Pancreas (tissue), 10 donors: ENCODE data around the gene FAP. TPM values are rescaled to one million over a fixed set of nuclear protein-coding genes. Genes with fewer than 3 reads are reported as not detected.
A peak's percentile ranks its signal among the peaks of the same experiment; 100 is the strongest.

Source experiments
- ATAC-seq, 4 donors: fragments of 200-7000 bp; cut with Tn5 transposase; one replicate each; pipeline versions ENCODE4 v1.8.0 to v1.9.1; 2020; ENCODE audit warnings: mild to moderate bottlenecking in 4 of 4, moderate library complexity in 4 of 4
- DNase-seq, 6 donors: peaks; one replicate each; pipeline ENCODE4 v3.0.0-alpha.2; 2020
- FAIRE-seq: peaks from 2 replicates; lab custom pipeline; 2012; peaks lifted over from hg19 to GRCh38; lab: Jason Lieb, UNC
- H3K27ac ChIP-seq, 4 donors: fragments of 200-600 bp; sonication (generic); 1 replicate in 3 of 4; 2 replicates in 1 of 4; pipeline versions ENCODE4 v1.5.0 to v1.8.0; 2020
- H3K27me3 ChIP-seq, 4 donors: fragments of 200-600 bp; one replicate each; pipeline ENCODE4 v1.8.0; 2021
- H3K36me3 ChIP-seq, 3 donors: fragments of 200-600 bp; sonication (generic) in 1 of 3; one replicate each; pipeline versions ENCODE4 v1.5.0 to v1.8.0; 2020 to 2021
- H3K4me1 ChIP-seq, 3 donors: fragments of 200-600 bp; one replicate each; pipeline ENCODE4 v1.8.0; 2021
- H3K4me3 ChIP-seq, 4 donors: fragments of 200-600 bp; sonication (generic) in 2 of 4; one replicate each; pipeline versions ENCODE4 v1.5.0 to v1.8.0; 2020 to 2021
- H3K9me3 ChIP-seq, 4 donors: fragments of 200-600 bp; one replicate each; pipeline ENCODE4 v1.8.0; 2021
- WGBS, 2 donors: extraction: QIAGEN DNeasy Blood & Tissue Kit; methylation state at CpG; one replicate each; pipeline ENCODE4 v1.1.7; 2013; 5-methylcytosine and 5-hydroxymethylcytosine counted together
- intact Hi-C, 3 donors: fragments of 100-400 bp; cut with DNase I; formaldehyde crosslinking; loops; one replicate each; pipeline versions ENCODE4 v1.11.1 to v1.14.2; 2022
- polyA plus RNA-seq, 2 donors: library from polyadenylated mRNA; stranded (reverse); fragments of 200-250 nt; gene quantifications; one replicate each; pipeline ENCODE4 v1.2.3, GENCODE V29; 2013
- total RNA-seq, 6 donors: library from RNA; stranded (reverse); fragmentation: NEBNext Ultra II Directional in 4 of 6; extraction: Animal tissue kit (Norgen Biotek cat#: 25700) in 4 of 6; gene quantifications; one replicate each; pipeline versions ENCODE4 v1.2.1 to v1.2.4, GENCODE V29; 2021 to 2023
- TF ChIP-seq, protein P1 (sequence below), 4 donors: fragments of 200-600 bp; sonication (generic) in 3 of 4; IDR thresholded peaks; one replicate each; pipeline versions ENCODE4 v1.5.0 to v1.8.0; 2021; ENCODE audit warnings: antibody characterized with exemption in 4 of 4
- donor health status: healthy with polysubstance abuse.
- donor health status: DM: no; HTN: no; CAD: no; lungs with moderate emphysema.
- donor health status: DM: no; HTN: no; CAD: no.
- donor health status: control.
- donor health status: control.
- donor health status: Bipolar disorder and iron deficiency.
- donor health status: DM: yes; HTN: yes; CAD: no.
- donor health status: DM: no; HTN: no; CAD: no.
- donor health status: DM: no; HTN: no; CAD: no.
- donor health status: DM: yes; HTN: yes; CAD: no.

FAP gene
- total and polyA plus RNA-seq, 8 donors, result 0.98 to 38.1 (median 8.4) TPM

DNA sequence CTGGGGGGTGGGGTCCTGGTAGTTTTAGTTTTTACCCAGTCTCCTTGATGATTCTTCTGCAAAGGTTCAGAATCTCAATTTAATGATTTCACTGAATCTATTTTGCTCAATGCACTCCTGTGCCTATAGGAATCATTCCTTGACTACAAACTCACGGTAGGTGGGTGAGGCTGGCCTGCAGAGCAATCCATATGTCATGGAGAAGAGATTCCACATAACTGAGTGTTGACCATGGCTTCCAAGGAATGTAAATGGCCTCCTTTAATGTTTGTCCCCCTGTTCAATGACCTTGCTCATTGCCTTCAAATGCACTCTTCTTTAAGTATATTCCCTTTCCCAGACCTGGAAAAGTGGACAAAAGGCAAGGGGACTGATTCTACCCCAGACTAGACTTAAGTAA is 12.5 kb downstream of the FAP start:
- intact Hi-C loops, result no loop called here
- H3K27me3 ChIP-seq, result no peaks in the 10 kb centered on the region
- TF ChIP-seq, protein P1, sequence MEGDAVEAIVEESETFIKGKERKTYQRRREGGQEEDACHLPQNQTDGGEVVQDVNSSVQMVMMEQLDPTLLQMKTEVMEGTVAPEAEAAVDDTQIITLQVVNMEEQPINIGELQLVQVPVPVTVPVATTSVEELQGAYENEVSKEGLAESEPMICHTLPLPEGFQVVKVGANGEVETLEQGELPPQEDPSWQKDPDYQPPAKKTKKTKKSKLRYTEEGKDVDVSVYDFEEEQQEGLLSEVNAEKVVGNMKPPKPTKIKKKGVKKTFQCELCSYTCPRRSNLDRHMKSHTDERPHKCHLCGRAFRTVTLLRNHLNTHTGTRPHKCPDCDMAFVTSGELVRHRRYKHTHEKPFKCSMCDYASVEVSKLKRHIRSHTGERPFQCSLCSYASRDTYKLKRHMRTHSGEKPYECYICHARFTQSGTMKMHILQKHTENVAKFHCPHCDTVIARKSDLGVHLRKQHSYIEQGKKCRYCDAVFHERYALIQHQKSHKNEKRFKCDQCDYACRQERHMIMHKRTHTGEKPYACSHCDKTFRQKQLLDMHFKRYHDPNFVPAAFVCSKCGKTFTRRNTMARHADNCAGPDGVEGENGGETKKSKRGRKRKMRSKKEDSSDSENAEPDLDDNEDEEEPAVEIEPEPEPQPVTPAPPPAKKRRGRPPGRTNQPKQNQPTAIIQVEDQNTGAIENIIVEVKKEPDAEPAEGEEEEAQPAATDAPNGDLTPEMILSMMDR (IDR thresholded peaks at IDR 0.05), result no peak
- no peak for DNase-seq
- H3K4me1 ChIP-seq, result no peaks in the 10 kb centered on the region
- ATAC-seq, result no peak
- no peaks in the 10 kb centered on the region for H3K9me3 ChIP-seq
- no peak for FAIRE-seq
- no peak overlapping the region for H3K4me3 ChIP-seq
- no peak overlapping the region for H3K27ac ChIP-seq
- H3K36me3 ChIP-seq, result no peaks in the 10 kb centered on the region
- WGBS, 2 donors, result 47 to 84% methylated on average over 1 of the region's 1 CpG

DNA sequence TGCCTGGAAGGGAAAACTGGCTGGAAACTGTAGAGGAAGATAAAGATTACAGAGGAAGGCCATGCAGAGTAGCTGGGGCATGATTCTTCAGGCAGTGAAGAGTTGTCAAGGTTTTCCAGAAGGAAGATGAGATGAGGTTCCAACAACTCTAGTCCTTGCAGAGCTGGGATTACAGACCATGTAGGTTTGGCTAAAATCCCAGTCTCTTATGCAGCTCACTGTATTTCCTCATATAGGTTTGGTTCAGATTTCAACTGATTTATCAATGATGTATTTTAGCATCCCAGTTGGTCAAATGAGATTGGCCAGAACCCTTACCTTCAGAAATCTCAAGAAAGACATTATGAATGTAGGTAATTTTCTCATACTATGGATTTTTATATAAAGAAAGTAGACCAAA is 16.4 kb downstream of the FAP start:
- Histone ChIP-seq H3K36me3 (no peaks in the 10 kb centered on the region), H3K4me1 (no peaks in the 10 kb centered on the region), H3K27ac (no peak overlapping the region), H3K4me3 (no peak overlapping the region), H3K27me3 (no peaks in the 10 kb centered on the region), H3K9me3 (no peaks in the 10 kb centered on the region)
- intact Hi-C loops, result no loop called here
- FAIRE-seq (no peak), ATAC-seq (no peak), DNase-seq (no peak)
- TF ChIP-seq, protein P1 (IDR thresholded peaks at IDR 0.05), result no peak

DNA sequence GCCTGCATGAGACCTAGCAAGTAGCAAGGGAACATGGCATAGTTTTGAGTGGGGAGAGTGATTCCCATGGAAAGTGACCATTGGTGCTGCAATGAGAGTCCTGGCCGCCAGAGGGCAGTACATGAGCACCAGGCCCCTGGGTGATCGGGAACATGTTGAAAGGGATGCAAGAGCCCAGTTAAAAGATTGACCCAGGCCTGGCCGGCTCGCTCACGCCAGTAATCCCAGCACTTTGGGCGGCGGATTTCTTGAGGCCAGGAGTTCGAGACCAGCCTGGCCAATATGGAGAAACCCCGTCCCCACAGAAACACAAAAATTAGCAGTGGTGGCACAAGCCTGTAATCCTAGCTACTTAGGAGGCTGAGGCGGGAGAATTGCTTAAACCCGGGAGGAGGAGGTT is 22.2 kb downstream of the FAP start:
- WGBS, 2 donors, result 31 to 33% methylated on average over 11 of the region's 11 CpGs
- intact Hi-C loops, result loop anchor here in 1 of 3 donors (5.0 kb wide), 1 partner anchor 76 kb away; no protein-coding TSS in a partner anchor
- TF ChIP-seq, protein P1 (IDR thresholded peaks at IDR 0.05), result peak; percentile 72 to 84 (median 78)
- DNase-seq, result peak; percentile 30 to 88 (median 70)
- no peak for FAIRE-seq
- Histone ChIP-seq H3K9me3 (no peaks in the 10 kb centered on the region), H3K27me3 (no peaks in the 10 kb centered on the region), H3K36me3 (no peaks in the 10 kb centered on the region), H3K4me1 (no peaks in the 10 kb centered on the region), H3K4me3 (no peak overlapping the region), H3K27ac (no peak overlapping the region)
- ATAC-seq, result peak; percentile 84 to 99 (median 96)

DNA sequence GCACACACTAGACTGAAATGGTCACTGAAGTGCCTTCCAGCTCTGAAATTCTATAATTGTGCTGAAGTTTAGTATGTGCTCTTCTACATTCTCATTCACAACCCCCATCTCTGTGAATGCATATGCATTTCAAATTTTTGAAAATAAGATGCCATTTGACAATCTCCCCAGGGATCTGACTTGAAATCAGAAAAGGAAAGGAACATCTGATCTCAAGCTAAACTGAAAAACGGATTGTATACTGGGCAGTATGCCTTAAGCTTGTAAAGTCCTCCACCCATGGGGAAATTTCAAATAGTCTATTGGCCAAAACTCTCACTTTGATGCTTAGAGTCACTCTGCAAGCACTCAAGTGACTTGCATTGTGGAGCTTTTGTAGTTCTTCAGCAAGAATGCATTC is 22.9 kb downstream of the FAP start:
- TF ChIP-seq, protein P1 (IDR thresholded peaks at IDR 0.05), result no peak

DNA sequence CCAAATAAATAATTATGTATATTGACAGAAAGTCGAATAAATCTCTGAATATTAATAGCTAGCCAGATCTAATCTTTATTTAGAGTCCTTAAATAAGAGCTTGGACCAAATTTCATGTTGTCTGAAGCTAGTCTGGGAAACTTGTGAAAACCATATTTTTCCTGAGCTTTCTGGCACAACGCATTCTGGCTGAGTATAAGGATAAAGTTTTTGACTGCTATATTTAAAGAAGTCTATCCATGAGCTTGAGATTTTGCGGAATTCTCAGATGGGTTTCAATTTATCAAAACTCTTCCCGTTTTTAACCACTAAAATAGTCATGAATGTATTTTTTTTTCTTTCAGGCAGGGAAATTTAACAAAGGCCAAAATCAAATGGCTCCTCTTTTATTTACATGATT is 23.8 kb downstream of the FAP start:
- Histone ChIP-seq H3K4me3 (no peak overlapping the region), H3K4me1 (no peaks in the 10 kb centered on the region), H3K27me3 (no peaks in the 10 kb centered on the region), H3K36me3 (no peaks in the 10 kb centered on the region), H3K9me3 (no peaks in the 10 kb centered on the region), H3K27ac (no peak overlapping the region)
- intact Hi-C loops, result no loop called here
- FAIRE-seq (no peak), DNase-seq (no peak), ATAC-seq (no peak)
- TF ChIP-seq, protein P1 (IDR thresholded peaks at IDR 0.05), result no peak
- 62 to 70% methylated on average over 4 of the region's 4 CpGs for WGBS, 2 donors

More for the DNA sequence above, 22.9 kb downstream of the FAP start:
- no peak for DNase-seq
- intact Hi-C loops, result loop anchor here in 1 of 3 donors (5.0 kb wide), 1 partner anchor 77 kb away; no protein-coding TSS in a partner anchor
- WGBS, 2 donors, result 60 to 62% methylated on average over 1 of the region's 1 CpG
- H3K4me3 ChIP-seq, result no peak overlapping the region
- H3K4me1 ChIP-seq, result no peaks in the 10 kb centered on the region
- H3K27ac ChIP-seq, result no peak overlapping the region
- no peaks in the 10 kb centered on the region for H3K27me3 ChIP-seq
- H3K9me3 ChIP-seq, result no peaks in the 10 kb centered on the region
- no peak for ATAC-seq
- FAIRE-seq, result no peak
- no peaks in the 10 kb centered on the region for H3K36me3 ChIP-seq
